GM19025 (cell line): ENCODE measurements around the gene MT1B.
"Not testable (repeated sequence)": the region's sequence is repeated elsewhere in the genome, so short reads cannot be mapped to it uniquely, and the experiment has no call there.

Experiments used
- ATAC-seq: cut with Tn5 transposase; IDR thresholded peaks from one replicate; pipeline ENCODE4 v1.9.1; 2021; ENCODE audit warnings: mild to moderate bottlenecking, low read depth, moderate library complexity; ENCODE audit not compliant: unreplicated experiment

MT1B gene

DNA sequence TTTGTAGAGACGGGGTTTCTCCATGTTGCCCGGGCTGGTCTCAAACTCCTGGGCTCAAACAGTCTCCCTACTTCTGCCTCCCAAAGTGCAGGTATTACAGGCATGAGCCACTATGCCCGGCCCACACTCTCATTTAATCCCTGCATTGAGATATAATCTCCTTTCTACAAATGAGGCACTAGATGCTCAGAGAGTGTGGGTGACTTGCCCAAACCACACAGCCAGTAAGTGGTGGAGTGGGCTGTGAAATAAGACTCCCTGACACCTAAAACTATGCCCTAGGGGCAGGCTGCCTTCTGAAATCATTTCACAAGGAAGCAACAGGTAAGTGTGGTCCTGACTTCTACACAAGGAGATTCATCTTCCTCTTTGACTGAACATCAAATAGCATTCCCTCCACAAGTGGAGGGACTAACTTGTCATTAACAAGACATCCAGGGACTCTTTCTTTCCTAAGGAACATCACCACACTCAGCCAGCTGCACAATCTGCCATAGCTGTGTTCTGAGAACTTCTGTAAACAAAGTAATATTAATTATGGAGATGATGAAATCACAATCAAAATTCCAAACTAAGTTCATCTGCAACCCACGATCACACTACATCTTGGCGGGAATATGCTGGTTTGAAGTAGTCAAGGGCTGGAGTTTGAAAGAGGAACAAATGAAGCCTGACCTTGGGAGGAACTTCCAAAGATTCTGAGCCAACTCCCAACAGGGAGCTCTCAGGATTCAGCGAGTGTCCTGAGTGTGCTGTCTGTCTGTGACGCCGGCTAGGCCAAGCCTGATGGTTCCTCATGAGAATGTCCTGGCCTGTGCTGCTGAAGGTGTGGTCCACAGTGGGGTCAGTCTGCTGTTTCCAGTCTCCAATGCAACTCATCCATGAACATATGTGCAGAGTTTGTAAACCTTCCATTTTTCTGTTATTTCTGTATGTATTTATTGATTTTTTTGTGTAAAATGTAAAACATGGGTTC, 13.9 kb downstream of the MT1B start:
- ATAC-seq = not testable (repeated sequence)

DNA sequence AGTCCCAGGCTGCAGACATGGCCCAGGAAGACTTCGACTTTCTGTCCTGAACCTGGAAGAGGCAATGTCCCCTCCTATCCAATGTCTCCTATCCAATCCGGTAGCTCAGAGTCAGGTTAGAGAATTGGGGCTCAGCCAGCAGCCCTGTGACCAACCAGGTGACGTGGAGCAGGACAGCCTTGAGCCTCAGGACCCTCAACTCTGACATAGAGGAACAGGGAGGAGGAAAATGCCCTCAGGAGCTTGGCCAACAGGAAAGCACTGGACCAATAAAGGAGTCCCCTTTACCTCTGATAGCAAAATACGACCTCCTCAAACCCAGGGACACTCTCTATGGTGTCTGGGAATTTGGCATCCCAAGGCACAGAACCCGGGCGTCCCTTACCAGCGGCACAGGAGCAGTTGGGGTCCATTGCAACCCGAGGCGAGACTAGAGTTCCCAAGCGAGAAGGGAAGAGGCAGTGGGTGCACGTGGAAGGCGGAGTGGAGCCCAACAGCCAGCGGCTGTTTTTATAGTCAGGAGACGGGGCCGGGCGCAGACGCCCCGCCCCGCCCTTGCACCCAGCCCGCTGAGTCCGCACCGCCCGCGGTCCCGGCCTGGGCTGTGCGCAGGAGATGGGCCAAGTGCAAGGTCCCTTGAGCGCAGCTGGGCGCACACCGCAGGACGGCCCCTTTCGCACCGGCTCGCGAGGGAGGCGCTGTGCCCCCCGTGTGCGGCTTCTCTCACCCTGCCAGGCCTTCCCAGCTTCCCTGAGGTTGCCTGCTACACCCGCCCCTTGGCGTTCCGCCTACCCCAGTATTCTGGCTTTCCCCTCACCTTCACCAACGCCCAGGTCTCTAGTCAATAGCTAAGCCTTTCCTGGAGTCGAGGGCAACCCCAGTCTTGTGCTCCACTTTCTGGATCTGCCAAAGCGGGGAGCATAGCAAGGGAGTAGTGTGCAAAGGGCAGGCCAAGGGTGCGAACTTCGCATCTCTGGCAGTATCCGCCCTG, 16.2 kb downstream of the MT1B start, which contains the start of gene MT1G:
Gene MT1G, minus strand, starts transcription at position 485 of the 991 bp plus-strand sequence. Its CDS starts 72 bp downstream, at position 413.
- no peak for ATAC-seq

DNA sequence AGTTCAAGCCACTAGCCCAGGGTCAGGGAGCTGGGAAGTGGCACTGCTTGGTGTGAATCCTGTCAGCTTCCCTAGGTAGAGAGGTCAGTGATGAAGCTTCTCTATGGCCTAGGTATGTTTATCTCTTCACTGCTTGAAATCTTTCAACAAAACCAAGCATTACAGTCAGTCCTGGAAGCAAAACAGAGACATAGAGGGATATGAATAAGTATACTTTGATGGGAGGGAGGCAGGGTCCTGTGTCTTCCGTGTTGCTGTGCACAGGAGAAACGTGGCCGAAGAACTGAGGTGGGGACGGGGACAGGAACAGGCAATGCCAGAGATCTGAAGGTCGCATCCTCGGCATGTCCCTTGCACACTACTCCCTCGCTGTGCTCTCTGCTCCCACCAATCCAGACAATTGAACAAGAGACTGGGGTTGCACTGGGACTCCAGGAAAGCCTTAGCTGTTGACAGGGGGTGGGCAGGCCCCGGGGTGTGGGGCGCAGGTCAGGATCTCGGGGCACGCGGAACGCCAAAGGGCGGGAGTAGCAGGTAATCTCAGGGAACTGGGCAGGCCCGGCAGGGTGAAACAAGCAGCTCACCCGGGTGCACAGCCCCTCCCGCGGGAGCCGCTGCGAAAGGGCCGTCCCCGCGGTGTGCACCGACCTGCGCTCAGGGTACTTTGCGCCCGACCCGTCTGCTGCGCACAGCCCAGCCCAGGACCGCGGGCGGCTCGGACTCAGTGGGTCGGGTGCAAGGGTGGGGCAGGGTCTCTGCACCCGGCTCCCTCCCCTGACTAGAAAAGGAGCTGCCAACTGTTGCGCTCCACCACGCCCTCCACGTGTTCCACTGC, 17.5 kb downstream of the MT1B start, which contains the start of gene MT1H:
Gene MT1H, plus strand, starts transcription at position 810 of the 835 bp plus-strand sequence. CDS start 71 bp downstream, outside the sequence.
- no peak for ATAC-seq

DNA sequence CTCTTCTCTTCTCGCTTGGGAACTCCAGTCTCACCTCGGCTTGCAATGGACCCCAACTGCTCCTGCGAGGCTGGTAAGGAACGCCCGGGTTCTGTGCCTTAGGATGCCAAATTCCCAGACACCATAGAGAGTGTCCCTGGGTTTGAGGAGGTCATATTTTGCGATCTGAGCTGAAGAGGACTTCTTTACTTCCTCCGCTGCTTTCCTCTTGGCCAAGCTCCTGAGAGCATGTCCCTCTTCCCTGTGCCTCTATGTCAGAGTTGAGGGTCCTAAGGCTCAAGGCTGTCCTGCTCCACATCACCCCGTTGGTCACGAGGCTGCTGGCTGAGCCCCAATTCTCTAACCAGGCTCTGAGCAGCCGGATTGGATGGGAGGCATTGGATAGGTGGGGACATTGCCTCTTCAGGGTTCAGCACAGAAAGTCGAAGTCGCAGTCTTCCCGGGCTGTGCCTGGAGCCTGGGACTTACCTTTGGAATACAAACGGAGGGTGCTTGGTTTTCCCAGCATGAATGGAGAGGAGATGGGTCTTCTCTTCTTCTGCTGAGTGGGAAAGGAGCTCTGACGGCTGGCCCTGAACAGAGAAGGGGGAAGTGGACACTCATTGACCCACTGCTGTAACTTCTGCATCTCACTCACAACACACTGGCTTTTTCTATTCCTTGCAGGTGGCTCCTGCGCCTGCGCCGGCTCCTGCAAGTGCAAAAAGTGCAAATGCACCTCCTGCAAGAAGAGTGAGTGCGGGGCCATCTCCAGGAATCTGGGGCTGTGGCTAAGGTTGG, 18.3 kb downstream of the MT1B start:
- no peak for ATAC-seq

DNA sequence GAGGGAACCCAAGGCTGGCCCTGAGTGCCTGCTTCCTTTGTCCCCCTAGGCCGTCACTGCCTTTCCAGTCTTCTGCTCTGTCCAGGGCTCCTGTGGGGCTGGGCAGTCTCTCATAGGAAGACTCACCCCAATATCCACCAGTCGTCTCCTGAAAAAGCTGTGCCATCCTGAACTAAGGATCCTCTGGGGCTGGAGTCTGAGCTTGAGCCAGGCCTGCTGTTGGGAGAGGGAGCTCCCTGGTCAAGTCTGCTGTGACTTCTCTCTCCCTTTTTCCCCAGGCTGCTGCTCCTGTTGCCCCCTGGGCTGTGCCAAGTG, 18.9 kb downstream of the MT1B start:
- no peak for ATAC-seq

DNA sequence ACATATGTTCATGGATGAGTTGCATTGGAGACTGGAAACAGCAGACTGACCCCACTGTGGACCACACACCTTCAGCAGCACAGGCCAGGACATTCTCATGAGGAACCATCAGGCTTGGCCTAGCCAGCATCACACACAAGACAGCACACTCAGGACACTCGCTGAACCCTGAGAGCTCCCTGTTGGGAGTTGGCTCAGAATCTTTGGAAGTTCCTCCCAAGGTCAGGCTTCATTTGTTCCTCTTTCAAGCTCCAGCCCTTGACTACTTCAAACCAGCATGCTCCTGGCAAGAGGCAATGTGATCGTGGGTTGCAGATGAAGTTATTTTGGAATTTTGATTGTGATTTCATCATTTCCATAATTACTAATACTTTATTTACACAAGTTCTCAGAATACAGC, 20.0 kb downstream of the MT1B start:
- ATAC-seq = not testable (repeated sequence)

DNA sequence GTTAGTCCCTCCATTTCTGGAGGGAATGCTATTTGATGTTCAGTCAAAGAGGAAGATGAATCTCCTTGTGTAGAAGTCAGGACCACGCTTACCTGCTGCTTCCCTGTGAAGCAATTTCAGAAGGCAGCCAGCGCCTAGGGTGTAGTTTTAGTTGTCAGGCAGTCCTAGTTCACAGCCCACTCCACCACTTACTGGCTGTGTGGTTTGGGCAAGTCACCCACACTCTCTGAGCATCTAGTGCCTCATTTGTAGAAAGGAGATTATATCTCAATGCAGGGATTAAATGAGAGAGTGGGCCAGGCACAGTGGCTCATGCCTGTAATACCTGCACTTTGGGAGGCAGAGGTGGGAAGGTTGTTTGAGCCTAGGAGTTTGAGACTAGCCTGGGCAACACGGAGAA, 20.5 kb downstream of the MT1B start:
- not testable (repeated sequence) for ATAC-seq

DNA sequence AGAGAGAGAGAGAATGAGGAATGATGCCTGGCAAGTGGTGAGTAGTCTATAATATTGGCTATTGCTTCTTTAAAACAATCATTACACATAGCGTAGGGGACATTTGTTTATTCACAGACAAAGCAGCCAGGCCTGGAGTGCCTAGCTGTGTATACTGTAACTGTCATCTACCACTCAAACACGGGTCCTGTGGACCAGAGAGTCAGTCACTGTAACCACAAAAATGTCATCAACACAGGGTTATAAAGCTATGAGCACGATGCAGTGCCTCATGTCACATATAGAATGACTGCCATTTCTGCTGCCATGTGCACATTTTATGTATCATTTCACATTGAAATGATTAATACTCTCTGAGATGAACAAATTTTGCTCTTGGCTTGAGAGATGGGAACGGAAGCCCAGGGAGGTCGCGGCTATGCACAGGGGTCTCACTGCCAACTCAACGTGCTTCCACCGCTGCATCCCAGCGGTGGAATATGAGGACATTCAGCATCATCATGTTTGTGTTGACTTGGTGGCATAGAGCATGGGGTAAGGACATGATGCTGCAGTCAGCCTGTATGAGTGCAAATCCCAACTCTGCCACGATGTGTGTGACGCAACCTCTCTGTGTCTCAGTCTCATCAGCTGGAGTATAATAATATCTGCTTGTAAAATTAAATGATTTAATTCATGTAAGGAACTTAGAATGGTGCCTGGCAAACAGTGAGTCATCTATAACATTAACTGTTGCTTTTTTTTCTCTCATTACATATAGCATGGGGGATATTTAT, 21.3 kb downstream of the MT1B start:
- ATAC-seq = no peak

DNA sequence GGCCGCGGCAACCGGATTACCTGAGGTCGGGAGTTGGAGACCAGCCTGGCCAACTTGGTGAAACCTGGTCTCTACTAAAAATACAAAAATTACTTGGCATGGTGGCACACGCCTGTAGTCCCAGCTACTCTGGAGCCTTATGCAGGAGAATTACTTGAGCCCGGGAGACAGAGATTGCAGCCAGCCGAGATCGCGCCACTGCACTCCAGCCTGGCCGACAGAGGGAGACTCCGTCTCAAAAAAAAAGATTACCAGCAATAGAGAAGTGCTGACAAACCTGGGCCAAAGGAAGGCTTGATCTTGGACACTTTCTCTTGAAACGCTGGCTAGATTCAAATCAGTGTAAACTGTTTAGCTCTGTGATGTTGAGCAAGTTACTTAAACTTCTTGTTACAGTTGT, 22.2 kb downstream of the MT1B start:
- ATAC-seq = no peak

DNA sequence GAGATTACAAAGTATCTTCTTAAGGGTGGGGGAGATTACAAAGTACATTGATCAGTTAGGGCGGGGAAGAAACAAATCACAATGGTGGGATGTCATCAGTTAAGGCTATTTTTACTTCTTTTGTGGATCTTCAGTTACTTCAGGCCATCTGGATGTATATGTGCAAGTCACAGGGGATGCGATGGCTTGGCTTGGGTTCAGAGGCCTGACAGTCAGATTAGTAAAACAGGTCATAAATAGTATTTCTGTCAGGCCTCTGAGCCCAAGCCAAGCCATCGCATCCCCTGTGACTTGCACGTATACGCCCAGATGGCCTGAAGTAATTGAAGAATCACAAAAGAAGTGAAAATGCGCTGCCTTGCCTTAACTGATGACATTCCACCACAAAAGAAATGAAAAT, 22.9 kb downstream of the MT1B start:
- not testable (repeated sequence) for ATAC-seq

DNA sequence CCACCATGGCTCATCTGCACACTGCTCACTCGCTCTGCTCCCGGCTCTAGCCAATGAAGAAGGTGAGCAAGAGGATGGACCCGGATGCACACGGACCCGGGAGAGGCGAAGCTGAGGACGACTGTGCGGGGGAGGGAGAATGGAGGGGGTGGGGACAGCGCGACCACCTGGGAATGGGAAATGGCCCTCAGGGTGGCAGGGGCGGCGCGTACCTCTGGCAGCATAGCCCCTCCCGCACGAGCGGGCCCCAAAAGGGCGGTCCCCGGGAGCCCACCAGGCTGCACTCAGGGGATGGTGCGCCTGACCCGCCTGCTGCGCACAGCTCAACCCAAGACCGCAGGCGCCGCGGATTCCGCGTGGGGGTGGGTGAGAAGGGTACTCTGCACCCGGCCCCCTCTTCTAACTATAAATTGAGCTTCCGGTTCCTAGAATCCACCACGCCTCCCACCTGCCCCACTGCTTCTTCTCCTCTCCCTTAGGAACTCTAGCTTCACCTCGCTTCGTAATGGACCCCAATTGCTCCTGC, 24.1 kb downstream of the MT1B start:
- no peak for ATAC-seq

DNA sequence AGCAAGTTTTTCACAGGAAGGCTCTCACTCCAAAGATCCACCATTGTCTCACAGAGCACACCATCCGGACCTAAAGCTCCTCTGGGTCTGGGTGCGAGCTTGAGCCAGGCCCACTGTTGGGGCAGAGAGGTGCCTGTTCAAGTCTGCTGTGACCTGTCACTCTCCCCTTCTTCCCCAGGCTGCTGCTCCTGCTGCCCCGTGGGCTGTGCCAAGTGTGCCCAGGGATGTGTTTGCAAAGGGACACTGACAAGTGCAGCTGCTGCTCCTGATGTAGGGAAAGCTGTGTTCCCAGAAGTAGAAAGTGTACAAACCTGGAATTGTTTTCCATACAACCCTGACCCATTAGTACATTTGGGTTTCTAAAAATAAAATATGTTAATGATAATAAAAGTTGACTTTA, 25.8 kb downstream of the MT1B start:
- ATAC-seq = no peak

DNA sequence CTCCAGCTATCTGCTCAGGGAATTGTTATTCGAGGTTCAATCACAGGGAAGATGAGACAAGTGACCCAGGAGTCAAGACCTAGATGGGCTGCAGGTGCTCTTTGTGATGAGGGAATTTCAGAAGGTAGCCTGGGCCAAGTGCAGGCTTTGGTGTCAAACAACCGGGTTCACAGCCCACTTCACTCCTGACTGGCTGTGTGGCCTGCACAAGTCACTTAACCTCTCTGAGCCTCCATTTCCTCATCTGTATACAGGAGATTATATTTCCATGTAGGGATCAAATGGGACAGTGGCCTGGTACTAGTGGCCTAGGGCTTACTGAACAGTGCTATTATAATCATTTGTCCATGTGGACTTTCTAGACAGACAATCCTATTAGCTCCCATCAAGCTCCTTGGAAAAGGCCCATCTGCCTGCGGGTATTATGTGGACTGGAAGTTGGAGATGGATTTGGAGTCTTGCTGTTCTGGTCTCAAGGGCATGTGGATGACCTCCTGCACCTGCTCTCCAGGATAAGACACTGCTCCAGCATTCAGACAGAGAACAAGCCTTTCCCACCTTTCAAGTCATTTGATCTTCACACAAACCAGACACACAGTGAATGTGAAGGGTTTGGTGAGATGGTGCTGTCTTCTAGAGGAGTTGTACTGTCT, 27.5 kb downstream of the MT1B start:
- no peak for ATAC-seq

DNA sequence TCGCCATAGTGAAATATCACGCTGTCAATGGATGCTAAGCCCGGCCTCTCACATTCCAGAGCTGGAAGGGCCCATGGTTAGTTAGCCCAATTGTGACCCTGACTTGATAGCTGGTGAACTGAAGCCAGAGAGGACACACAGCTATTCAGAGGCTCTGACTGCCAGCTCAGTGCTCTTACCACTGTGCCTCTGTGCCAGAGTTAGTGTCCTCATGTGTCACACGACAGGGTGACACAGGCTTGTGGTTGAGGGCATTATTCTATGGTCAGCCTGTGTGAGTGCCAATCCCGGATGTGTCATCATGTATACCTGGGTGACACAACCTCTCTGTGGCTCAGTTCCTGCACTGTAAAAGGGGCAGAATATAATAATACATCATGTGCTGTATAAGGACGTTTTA, 28.1 kb downstream of the MT1B start:
- no peak for ATAC-seq

DNA sequence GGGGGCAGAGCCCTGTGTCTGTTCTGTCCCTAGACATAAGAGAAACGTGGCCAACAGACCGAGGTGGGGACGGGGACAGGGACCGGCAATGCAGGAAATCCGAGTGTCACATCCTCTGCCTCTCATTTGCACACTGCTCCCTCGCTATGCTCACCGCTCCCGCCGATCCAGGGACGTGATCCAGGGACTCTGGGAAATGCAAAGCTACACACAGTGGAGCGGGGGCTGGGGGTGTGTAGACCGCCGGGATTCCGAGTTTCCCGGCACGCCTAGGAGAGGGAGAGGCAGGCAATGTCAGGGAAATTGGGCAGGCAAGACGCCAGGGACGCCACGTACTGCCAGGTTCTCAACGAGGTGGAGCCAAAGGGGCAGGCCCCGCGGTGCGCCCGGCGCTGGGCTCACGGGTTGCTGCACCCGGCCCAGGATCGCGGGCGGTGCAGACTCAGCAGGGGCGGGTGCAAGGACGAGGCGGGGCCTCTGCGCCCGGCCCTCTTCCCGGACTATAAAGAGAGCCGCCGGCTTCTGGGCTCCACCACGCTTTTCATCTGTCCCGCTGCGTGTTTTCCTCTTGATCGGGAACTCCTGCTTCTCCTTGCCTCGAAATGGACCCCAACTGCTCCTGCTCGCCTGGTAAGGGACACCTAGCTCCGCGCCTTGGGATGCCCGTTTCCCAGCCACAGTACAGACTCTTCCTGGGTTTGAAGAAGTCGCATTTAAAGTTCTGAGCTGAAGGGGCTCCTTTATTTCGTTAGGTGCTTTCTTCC, 30.4 kb downstream of the MT1B start, which contains the start of gene MT1X:
Gene MT1X, plus strand, starts transcription at position 532 of the 764 bp plus-strand sequence. Its CDS starts 71 bp downstream, at position 603.
- peak; percentile 98 for ATAC-seq

DNA sequence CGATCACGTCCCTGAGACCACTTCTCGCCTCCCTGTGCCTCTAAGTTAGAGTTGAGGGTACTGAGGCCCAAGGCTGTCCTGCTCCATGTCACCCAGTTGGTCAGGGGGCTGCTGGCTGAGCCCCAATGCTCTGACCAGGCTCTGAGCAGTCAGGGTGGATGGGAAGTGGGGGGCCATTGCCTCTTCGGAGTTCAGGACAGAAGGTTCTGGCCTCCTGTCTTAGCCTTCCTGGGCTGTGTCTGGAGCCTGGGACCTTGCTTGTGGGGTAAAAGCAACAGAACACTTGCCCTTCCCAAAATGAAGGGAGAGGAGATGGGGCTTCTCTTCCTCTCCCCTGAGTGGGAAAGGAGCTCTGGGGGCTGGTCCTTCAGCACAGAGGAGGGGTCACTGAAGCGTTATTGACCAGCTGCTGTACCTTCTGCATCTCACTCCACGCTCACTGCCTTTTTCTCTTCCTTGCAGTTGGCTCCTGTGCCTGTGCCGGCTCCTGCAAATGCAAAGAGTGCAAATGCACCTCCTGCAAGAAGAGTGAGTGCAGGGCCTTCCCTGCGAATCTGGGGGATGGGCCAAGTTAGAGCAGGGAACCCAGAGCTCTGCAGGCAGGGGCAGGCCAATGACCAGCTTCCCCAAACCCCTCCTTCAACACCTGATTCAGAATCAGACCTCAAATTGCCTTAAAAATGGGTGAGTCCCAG, 31.2 kb downstream of the MT1B start:
- ATAC-seq = no peak
